ENCODE measurements around the gene KDM4B.

DNA sequence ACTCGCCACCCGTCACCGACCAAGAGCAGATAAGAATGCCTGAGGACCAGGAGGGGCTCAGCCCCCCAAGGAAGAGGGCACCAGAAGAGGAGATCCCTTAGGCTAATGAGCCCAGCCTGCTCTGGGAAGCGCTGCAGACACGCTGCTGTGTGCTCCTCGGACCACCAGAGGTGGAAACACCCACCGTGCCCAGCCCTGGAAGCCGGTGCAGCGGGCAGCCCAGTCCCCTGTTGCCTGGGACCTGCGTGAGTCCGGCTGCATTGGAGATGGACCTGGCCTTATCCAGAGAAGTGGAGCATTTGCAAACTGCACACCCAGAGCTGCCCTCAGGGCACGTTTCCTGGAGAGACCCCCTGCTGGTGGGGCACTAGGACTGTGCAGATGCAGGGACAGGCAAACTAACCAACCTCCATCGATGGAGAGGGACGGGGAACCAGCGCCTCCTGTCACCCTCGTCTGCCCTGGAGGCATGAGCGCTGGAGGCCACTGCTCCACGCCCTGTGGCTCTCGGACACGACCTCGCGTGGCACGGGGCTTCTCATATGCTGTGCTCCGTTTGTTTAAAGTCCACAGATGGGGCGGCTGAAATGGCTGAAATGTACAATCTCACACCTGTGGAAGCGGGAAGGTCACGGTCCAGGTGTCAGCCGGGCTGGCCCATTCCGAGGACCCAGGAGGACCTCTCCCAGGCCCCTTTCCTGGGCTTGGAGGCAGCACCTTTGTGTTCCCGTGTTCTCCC lies 153.9 kb downstream of the KDM4B start:
- TF ChIP-seq POLR2A (IDR thresholded peaks at IDR 0.05): no peak
- TF ChIP-seq, protein P1, sequence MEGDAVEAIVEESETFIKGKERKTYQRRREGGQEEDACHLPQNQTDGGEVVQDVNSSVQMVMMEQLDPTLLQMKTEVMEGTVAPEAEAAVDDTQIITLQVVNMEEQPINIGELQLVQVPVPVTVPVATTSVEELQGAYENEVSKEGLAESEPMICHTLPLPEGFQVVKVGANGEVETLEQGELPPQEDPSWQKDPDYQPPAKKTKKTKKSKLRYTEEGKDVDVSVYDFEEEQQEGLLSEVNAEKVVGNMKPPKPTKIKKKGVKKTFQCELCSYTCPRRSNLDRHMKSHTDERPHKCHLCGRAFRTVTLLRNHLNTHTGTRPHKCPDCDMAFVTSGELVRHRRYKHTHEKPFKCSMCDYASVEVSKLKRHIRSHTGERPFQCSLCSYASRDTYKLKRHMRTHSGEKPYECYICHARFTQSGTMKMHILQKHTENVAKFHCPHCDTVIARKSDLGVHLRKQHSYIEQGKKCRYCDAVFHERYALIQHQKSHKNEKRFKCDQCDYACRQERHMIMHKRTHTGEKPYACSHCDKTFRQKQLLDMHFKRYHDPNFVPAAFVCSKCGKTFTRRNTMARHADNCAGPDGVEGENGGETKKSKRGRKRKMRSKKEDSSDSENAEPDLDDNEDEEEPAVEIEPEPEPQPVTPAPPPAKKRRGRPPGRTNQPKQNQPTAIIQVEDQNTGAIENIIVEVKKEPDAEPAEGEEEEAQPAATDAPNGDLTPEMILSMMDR (IDR thresholded peaks at IDR 0.05): peak in 1 of 3 donors; percentile 7
